Ishikawa (cell line): ENCODE data around the gene PHF2.

Source experiments
- MAX ChIP-seq: IDR thresholded peaks from 2 replicates; pipeline ENCODE4 v1.6.1; 2012
- RAD21 ChIP-seq: IDR thresholded peaks from 2 replicates; pipeline ENCODE4 v1.6.1; 2012; ENCODE audit warnings: low read depth
- REST ChIP-seq: IDR thresholded peaks from 2 replicates; pipeline ENCODE4 v1.6.1; 2012; ENCODE audit warnings: low read depth, mild to moderate bottlenecking
- TAF1 ChIP-seq: IDR thresholded peaks from 2 replicates; pipeline ENCODE4 v1.6.1; 2012; ENCODE audit warnings: low read depth, mild to moderate bottlenecking
- TEAD4 ChIP-seq: IDR thresholded peaks from 2 replicates; pipeline ENCODE4 v1.6.1; 2012

- TF ChIP-seq TAF1 (no peak), TEAD4 (no peak), RAD21 (no peak), REST (no peak), MAX (no peak)
These were observed 26.6 kb downstream of the PHF2 start for GRCh38 chr9:93603011-93603410.
